Prostate gland (tissue), 2 donors: ENCODE measurements around the gene STAMBPL1.

Source experiments
- POLR2A ChIP-seq: fragments of 450-650 bp; IDR thresholded peaks from one replicate; pipeline ENCODE4 v1.6.1; 2016; ENCODE audit warnings: antibody characterized with exemption, mild to moderate bottlenecking
- POLR2AphosphoS5 ChIP-seq: sonication (generic); formaldehyde crosslinking; IDR thresholded peaks from one replicate; pipeline ENCODE4 v1.6.1; 2017; ENCODE audit warnings: antibody characterized with exemption
- TF ChIP-seq, protein P1 (sequence below), 4 experiments: fragments of 200-600 bp in 2 of 4; fragments of 450-650 bp in 2 of 4; sonication (generic) in 2 of 4; IDR thresholded peaks; 1 replicate in 3 of 4; 2 replicates in 1 of 4; pipeline ENCODE4 v1.5.1; 2016 to 2019; ENCODE audit warnings: antibody characterized with exemption in 4 of 4, mild to moderate bottlenecking in 2 of 4, moderate library complexity in 2 of 4

DNA sequence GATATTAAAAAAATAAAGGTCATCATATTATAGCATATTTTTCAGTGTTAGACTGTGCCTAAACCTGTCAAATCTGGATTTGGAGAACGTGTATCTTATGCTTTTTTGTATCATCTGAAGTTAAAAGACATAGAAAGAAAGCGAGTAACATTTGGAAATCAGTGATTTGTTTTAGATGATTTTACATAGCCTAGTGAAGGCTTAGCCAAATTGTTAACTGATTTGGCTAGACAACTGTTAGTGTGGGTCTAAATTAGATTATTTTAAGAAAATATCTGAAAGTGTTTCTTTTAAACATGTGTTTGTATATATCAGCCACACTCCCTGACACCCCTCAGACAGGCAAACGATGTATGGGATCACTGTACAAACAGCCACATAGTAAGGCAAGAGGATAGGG, 36.9 kb downstream of the STAMBPL1 start:
- TF ChIP-seq, protein P1, sequence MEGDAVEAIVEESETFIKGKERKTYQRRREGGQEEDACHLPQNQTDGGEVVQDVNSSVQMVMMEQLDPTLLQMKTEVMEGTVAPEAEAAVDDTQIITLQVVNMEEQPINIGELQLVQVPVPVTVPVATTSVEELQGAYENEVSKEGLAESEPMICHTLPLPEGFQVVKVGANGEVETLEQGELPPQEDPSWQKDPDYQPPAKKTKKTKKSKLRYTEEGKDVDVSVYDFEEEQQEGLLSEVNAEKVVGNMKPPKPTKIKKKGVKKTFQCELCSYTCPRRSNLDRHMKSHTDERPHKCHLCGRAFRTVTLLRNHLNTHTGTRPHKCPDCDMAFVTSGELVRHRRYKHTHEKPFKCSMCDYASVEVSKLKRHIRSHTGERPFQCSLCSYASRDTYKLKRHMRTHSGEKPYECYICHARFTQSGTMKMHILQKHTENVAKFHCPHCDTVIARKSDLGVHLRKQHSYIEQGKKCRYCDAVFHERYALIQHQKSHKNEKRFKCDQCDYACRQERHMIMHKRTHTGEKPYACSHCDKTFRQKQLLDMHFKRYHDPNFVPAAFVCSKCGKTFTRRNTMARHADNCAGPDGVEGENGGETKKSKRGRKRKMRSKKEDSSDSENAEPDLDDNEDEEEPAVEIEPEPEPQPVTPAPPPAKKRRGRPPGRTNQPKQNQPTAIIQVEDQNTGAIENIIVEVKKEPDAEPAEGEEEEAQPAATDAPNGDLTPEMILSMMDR (IDR thresholded peaks at IDR 0.05) = no peak
- TF ChIP-seq POLR2AphosphoS5 (no peak), POLR2A (no peak)
